Neural progenitor cell (in vitro differentiated cells): Measurements from ENCODE around the gene STRADA. TPM values are rescaled to one million over a fixed set of nuclear protein-coding genes. Genes with fewer than 3 reads are reported as not detected.

Experiments used
- DNase-seq: peaks from one replicate; pipeline ENCODE4 v3.0.0-alpha.2; 2016; ENCODE audit warnings: low spot score
- H2AFZ ChIP-seq: fragments of 200-600 bp; sonication (generic); replicated peaks from 2 replicates; pipeline ENCODE4 v1.6.1; 2016; ENCODE audit warnings: antibody characterized with exemption
- H3F3A ChIP-seq: fragments of 200-600 bp; sonication (generic); 2 replicates; pipeline ENCODE4 v1.6.1; 2016; ENCODE audit warnings: antibody characterized with exemption, low read depth
- H3K27ac ChIP-seq: fragments of 200-600 bp; sonication (generic); 2 replicates; pipeline ENCODE4 v1.5.1; 2016; ENCODE audit warnings: mild to moderate bottlenecking
- H3K27me3 ChIP-seq: fragments of 200-600 bp; sonication (generic); 2 replicates; pipeline ENCODE4 v1.6.1; 2016; ENCODE audit warnings: mild to moderate bottlenecking, moderate library complexity
- H3K36me3 ChIP-seq: fragments of 200-600 bp; sonication (generic); 2 replicates; pipeline ENCODE4 v1.5.1; 2016
- H3K4me1 ChIP-seq: fragments of 200-600 bp; sonication (generic); 2 replicates; pipeline ENCODE4 v1.6.1; 2016; ENCODE audit warnings: mixed run types
- H3K4me2 ChIP-seq: fragments of 200-600 bp; sonication (generic); 2 replicates; pipeline ENCODE4 v1.6.1; 2016
- H3K4me3 ChIP-seq: fragments of 200-600 bp; sonication (generic); 2 replicates; pipeline ENCODE4 v1.5.1; 2016
- H3K79me2 ChIP-seq: fragments of 200-600 bp; sonication (generic); 2 replicates; pipeline ENCODE4 v1.6.1; 2016; ENCODE audit warnings: low read depth
- H3K9ac ChIP-seq: fragments of 200-600 bp; sonication (generic); 2 replicates; pipeline ENCODE4 v1.6.1; 2016
- H3K9me3 ChIP-seq: fragments of 200-600 bp; sonication (generic); 2 replicates; pipeline ENCODE4 v1.5.1; 2016; ENCODE audit warnings: low read depth
- H4K20me1 ChIP-seq: fragments of 200-600 bp; sonication (generic); 2 replicates; pipeline ENCODE4 v1.6.1; 2016; ENCODE audit warnings: low read depth
- H3K27ac Mint-ChIP-seq: 3 replicates; pipeline ENCODE4 v1.8.0; 2021; ENCODE audit warnings: mixed read lengths
- H3K27me3 Mint-ChIP-seq: 2 replicates; pipeline ENCODE4 v1.8.0; 2022; ENCODE audit warnings: low read depth, mild to moderate bottlenecking, inconsistent platforms, moderate library complexity, mixed read lengths; ENCODE audit not compliant: insufficient read depth
- H3K36me3 Mint-ChIP-seq: 3 replicates; pipeline ENCODE4 v1.8.0; 2021; ENCODE audit warnings: mixed read lengths
- H3K4me1 Mint-ChIP-seq: 3 replicates; pipeline ENCODE4 v1.8.0; 2021; ENCODE audit warnings: mixed read lengths
- H3K4me3 Mint-ChIP-seq: 3 replicates; pipeline ENCODE4 v1.8.0; 2021; ENCODE audit warnings: mild to moderate bottlenecking, moderate library complexity, mixed read lengths
- H3K9me3 Mint-ChIP-seq: 3 replicates; pipeline ENCODE4 v1.8.0; 2020; ENCODE audit warnings: mixed read lengths
- EZH2 ChIP-seq: fragments of 200-600 bp; sonication (generic); IDR thresholded peaks from 2 replicates; pipeline ENCODE4 v1.6.1; 2017; ENCODE audit warnings: antibody characterized with exemption, mild to moderate bottlenecking, moderate library complexity
- EZH2phosphoT487 ChIP-seq: fragments of 200-600 bp; sonication (generic); IDR thresholded peaks from 2 replicates; pipeline ENCODE4 v1.6.1; 2017; ENCODE audit warnings: antibody characterized with exemption
- total RNA-seq: library from RNA; depleted of rRNA; stranded (reverse); fragments of >200 nt; gene quantifications from 2 replicates; pipeline ENCODE4 v1.2.3, GENCODE V29; 2015; ENCODE audit warnings: low replicate concordance
- TF ChIP-seq, protein P1 (sequence below): fragments of 200-600 bp; sonication (generic); IDR thresholded peaks from 2 replicates; pipeline ENCODE4 v1.5.1; 2017; ENCODE audit warnings: antibody characterized with exemption, mild to moderate bottlenecking

Gene STRADA
- total RNA-seq, 1 donor from 2014 or later, result 69.6 TPM

DNA sequence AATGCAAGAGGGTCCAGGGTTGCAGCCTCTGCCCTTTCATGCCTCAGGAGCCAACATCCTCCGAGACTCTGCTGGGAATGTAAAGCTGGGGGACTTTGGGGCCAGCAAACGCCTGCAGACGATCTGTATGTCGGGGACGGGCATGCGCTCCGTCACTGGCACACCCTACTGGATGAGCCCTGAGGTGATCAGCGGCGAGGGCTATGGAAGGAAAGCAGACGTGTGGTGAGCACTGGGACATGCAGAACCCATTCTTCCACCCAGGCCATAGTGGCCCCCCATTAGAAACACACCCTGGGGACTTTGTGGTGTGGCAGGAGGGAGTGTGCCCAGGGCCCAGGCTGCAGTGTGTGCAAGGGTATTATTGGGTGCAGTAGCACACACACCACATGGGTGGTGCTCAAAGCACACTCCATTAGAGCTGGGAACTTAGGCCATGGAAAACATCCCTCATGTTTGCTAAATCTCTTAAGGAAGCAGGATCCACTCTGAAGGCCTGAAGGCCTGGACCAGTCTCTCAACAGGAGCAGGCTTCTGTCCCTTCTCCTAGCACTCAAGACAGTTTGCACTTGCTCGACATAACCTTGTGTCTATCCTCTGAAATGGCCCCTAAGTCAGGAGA, 49.3 kb downstream of the STRADA start:
- peaks cover 5% of the 10 kb centered on the region for H3K4me1 ChIP-seq
- H3K4me2 ChIP-seq, result no peak overlapping the region
- H3F3A ChIP-seq, result peaks cover 23% of the 10 kb centered on the region
- H3K9me3 ChIP-seq, result no peaks in the 10 kb centered on the region
- H3K9ac ChIP-seq, result no peak overlapping the region
- no peaks in the 10 kb centered on the region for H3K27me3 ChIP-seq
- no peaks in the 10 kb centered on the region for H3K79me2 ChIP-seq
- no peaks in the 10 kb centered on the region for H3K9me3 Mint-ChIP-seq
- peaks cover 12% of the 10 kb centered on the region for H3K27me3 Mint-ChIP-seq
- no peak overlapping the region for H3K27ac Mint-ChIP-seq
- H3K36me3 ChIP-seq, result no peaks in the 10 kb centered on the region
- H3K4me3 ChIP-seq, result no peak overlapping the region
- DNase-seq, result no peak
- peaks cover 36% of the 10 kb centered on the region for H4K20me1 ChIP-seq
- TF ChIP-seq EZH2phosphoT487 (no peak), EZH2 (no peak)
- TF ChIP-seq, protein P1, sequence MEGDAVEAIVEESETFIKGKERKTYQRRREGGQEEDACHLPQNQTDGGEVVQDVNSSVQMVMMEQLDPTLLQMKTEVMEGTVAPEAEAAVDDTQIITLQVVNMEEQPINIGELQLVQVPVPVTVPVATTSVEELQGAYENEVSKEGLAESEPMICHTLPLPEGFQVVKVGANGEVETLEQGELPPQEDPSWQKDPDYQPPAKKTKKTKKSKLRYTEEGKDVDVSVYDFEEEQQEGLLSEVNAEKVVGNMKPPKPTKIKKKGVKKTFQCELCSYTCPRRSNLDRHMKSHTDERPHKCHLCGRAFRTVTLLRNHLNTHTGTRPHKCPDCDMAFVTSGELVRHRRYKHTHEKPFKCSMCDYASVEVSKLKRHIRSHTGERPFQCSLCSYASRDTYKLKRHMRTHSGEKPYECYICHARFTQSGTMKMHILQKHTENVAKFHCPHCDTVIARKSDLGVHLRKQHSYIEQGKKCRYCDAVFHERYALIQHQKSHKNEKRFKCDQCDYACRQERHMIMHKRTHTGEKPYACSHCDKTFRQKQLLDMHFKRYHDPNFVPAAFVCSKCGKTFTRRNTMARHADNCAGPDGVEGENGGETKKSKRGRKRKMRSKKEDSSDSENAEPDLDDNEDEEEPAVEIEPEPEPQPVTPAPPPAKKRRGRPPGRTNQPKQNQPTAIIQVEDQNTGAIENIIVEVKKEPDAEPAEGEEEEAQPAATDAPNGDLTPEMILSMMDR, result no peak
- no peak overlapping the region for H2AFZ ChIP-seq
- peaks cover 12% of the 10 kb centered on the region for H3K36me3 Mint-ChIP-seq
- H3K27ac ChIP-seq, result no peak overlapping the region
- no peak overlapping the region for H3K4me3 Mint-ChIP-seq
- H3K4me1 Mint-ChIP-seq, result peaks cover 6% of the 10 kb centered on the region

DNA sequence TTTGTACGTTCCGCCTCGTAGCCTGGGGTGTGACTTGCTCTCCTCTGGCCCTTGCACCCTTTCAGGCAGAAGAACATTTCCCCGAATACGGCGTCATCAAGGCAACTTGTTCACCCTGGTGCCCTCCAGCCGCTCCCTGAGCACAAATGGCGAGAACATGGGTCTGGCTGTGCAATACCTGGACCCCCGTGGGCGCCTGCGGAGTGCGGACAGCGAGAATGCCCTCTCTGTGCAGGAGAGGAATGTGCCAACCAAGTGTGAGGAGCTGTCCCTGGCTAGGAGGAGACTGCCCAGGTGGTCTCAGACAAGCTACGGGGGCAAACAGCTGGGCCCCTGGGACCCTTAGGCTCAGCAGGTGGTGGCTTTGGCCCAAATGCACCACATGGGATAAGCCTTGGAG, 52.1 kb downstream of the STRADA start:
- no peak for DNase-seq
- Mint-ChIP-seq H3K27ac (no peak overlapping the region), H3K27me3 (peaks cover 6% of the 10 kb centered on the region), H3K4me3 (no peak overlapping the region), H3K4me1 (peaks cover 5% of the 10 kb centered on the region), H3K36me3 (peaks cover 8% of the 10 kb centered on the region), H3K9me3 (no peaks in the 10 kb centered on the region)
- TF ChIP-seq, protein P1, result no peak
- TF ChIP-seq EZH2 (no peak), EZH2phosphoT487 (no peak)
- peaks cover 5% of the 10 kb centered on the region for H3K4me1 ChIP-seq
- H3K4me2 ChIP-seq, result no peak overlapping the region
- H3K4me3 ChIP-seq, result no peak overlapping the region
- H3F3A ChIP-seq, result peaks cover 6% of the 10 kb centered on the region
- peaks cover 21% of the 10 kb centered on the region for H4K20me1 ChIP-seq
- no peak overlapping the region for H2AFZ ChIP-seq
- H3K27ac ChIP-seq, result no peak overlapping the region
- no peak overlapping the region for H3K9ac ChIP-seq
- no peaks in the 10 kb centered on the region for H3K9me3 ChIP-seq
- H3K79me2 ChIP-seq, result no peaks in the 10 kb centered on the region
- no peaks in the 10 kb centered on the region for H3K27me3 ChIP-seq
- no peaks in the 10 kb centered on the region for H3K36me3 ChIP-seq

- no peaks in the 10 kb centered on the region for H3K9me3 ChIP-seq
- no peak overlapping the region for H3K27ac ChIP-seq
- H3F3A ChIP-seq, result peaks cover 6% of the 10 kb centered on the region
- DNase-seq, result no peak
- H2AFZ ChIP-seq, result no peak overlapping the region
- no peaks in the 10 kb centered on the region for H3K36me3 ChIP-seq
- no peaks in the 10 kb centered on the region for H3K9me3 Mint-ChIP-seq
- H3K27me3 ChIP-seq, result no peaks in the 10 kb centered on the region
- peaks cover 8% of the 10 kb centered on the region for H3K36me3 Mint-ChIP-seq
- no peak overlapping the region for H3K4me3 Mint-ChIP-seq
- peak overlapping the region; percentile 57 for H3K27ac Mint-ChIP-seq
- H3K79me2 ChIP-seq, result no peaks in the 10 kb centered on the region
- TF ChIP-seq, protein P1, result no peak
- TF ChIP-seq EZH2phosphoT487, result no peak
- no peak for TF ChIP-seq EZH2
- H3K4me3 ChIP-seq, result no peak overlapping the region
- peaks cover 14% of the 10 kb centered on the region for H4K20me1 ChIP-seq
- H3K27me3 Mint-ChIP-seq, result peaks cover 8% of the 10 kb centered on the region
- no peak overlapping the region for H3K4me2 ChIP-seq
- H3K9ac ChIP-seq, result no peak overlapping the region
- H3K4me1 Mint-ChIP-seq, result peaks cover 5% of the 10 kb centered on the region
- H3K4me1 ChIP-seq, result peaks cover 5% of the 10 kb centered on the region
Measured at GRCh38 chr17:63688396-63689020, 53.1 kb downstream of the STRADA start.
